B cell (primary cell): ENCODE results near the gene PIK3CB. TPM values are rescaled to one million over a fixed set of nuclear protein-coding genes. Genes with fewer than 3 reads are reported as not detected.

ENCODE experiments used
- ATAC-seq: fragments of 200-7000 bp; cut with Tn5 transposase; one replicate; pipeline ENCODE4 v1.10.0; 2021; ENCODE audit warnings: low read depth, mild to moderate bottlenecking, moderate number of reproducible peaks, moderate library complexity
- CTCF ChIA-PET: fragments of 350-600 bp; sonication (Branson Sonifier 250); formaldehyde crosslinking; loops from one replicate; lab custom pipeline; 2021; ENCODE audit warnings: antibody characterized with exemption, inconsistent platforms; lab: Charles Lee
- POLR2A ChIA-PET: fragments of 350-600 bp; sonication (Branson Sonifier 250); formaldehyde crosslinking; loops from one replicate; lab custom pipeline; 2021; ENCODE audit warnings: antibody characterized with exemption; lab: Charles Lee
- DNase-seq: peaks from one replicate; pipeline ENCODE4 v3.0.0; 2013
- H2AFZ ChIP-seq: 2 replicates; pipeline ENCODE4 v1.6.1; 2012; ENCODE audit warnings: mild to moderate bottlenecking, low read depth, low read length; ENCODE audit not compliant: insufficient read depth, poor library complexity, severe bottlenecking
- H3K27ac ChIP-seq, 2 donors: 1 replicate in 1 of 2; 2 replicates in 1 of 2; pipeline ENCODE4 v1.5.1; 2012 to 2013; ENCODE audit warnings: low read length in 2 of 2, mild to moderate bottlenecking in 2 of 2, moderate library complexity in 1 of 2
- H3K27me3 ChIP-seq, 4 experiments: fragments of 200-600 bp in 1 of 4; sonication (generic) in 1 of 4; replicated peaks in 1 of 4; 1 replicate in 2 of 4; 2 replicates in 2 of 4; pipeline versions ENCODE4 v1.6.1 to v1.7.0; 2013 to 2016; ENCODE audit warnings: low read length in 3 of 4, mild to moderate bottlenecking in 2 of 4, mixed read lengths in 1 of 4, moderate library complexity in 1 of 4; ENCODE audit not compliant: insufficient read depth in 4 of 4, control insufficient read depth in 3 of 4; ENCODE audit errors: control extremely low read depth in 1 of 4
- H3K36me3 ChIP-seq, 2 experiments: replicated peaks in 1 of 2; 1 replicate in 1 of 2; 2 replicates in 1 of 2; pipeline versions ENCODE4 v1.6.1 to v1.7.1; 2013; ENCODE audit warnings: low read length in 1 of 2; ENCODE audit not compliant: insufficient read depth in 2 of 2, control insufficient read depth in 1 of 2; ENCODE audit errors: control extremely low read depth in 1 of 2, extremely low read depth in 1 of 2
- H3K4me1 ChIP-seq, 2 donors: fragments of 200-600 bp in 1 of 2; sonication (generic) in 1 of 2; 1 replicate in 1 of 2; 2 replicates in 1 of 2; pipeline versions ENCODE4 v1.5.1 to v1.6.1; 2013 to 2017; ENCODE audit warnings: low read length in 2 of 2; ENCODE audit not compliant: control insufficient read depth in 2 of 2, insufficient read depth in 2 of 2
- H3K4me2 ChIP-seq: replicated peaks from 2 replicates; pipeline ENCODE3; 2012; ENCODE audit warnings: mild to moderate bottlenecking, low read depth, low read length; ENCODE audit not compliant: poor library complexity, severe bottlenecking
- H3K4me3 ChIP-seq, 5 experiments: fragments of 200-600 bp in 1 of 5; sonication (generic) in 1 of 5; 1 replicate in 3 of 5; 2 replicates in 2 of 5; pipeline versions ENCODE4 v1.5.1 to v1.7.0; 2011 to 2016; ENCODE audit warnings: low read length in 4 of 5, mild to moderate bottlenecking in 4 of 5, low read depth in 2 of 5, control low read depth in 1 of 5, moderate library complexity in 1 of 5; ENCODE audit not compliant: insufficient read depth in 1 of 5; ENCODE audit errors: control extremely low read depth in 1 of 5, extremely low read depth in 1 of 5
- H3K79me2 ChIP-seq: fragments of 200-600 bp; sonication (generic); one replicate; pipeline ENCODE4 v1.6.0; 2016; ENCODE audit warnings: low read length; ENCODE audit not compliant: control insufficient read depth, insufficient read depth
- H3K9ac ChIP-seq: fragments of 200-600 bp; sonication (generic); 2 replicates; pipeline ENCODE4 v1.6.1; 2017; ENCODE audit warnings: mild to moderate bottlenecking, low read length, moderate library complexity
- H3K9me3 ChIP-seq, 3 donors: one replicate each; pipeline versions ENCODE4 v1.6.1 to v1.7.1; 2013; ENCODE audit warnings: low read length in 2 of 3; ENCODE audit not compliant: control insufficient read depth in 2 of 3, insufficient read depth in 1 of 3; ENCODE audit errors: control extremely low read depth in 1 of 3
- H4K20me1 ChIP-seq: 2 replicates; pipeline ENCODE4 v1.6.0; 2012; ENCODE audit warnings: mild to moderate bottlenecking, low read length; ENCODE audit not compliant: insufficient read depth, control insufficient read depth, poor library complexity, severe bottlenecking
- H3K27ac Mint-ChIP-seq: one replicate; pipeline ENCODE4 v1.8.0; 2021; ENCODE audit warnings: mixed read lengths
- H3K27me3 Mint-ChIP-seq: one replicate; pipeline ENCODE4 v1.8.0; 2021; ENCODE audit warnings: mixed read lengths
- H3K4me1 Mint-ChIP-seq: one replicate; pipeline ENCODE4 v1.8.0; 2021; ENCODE audit warnings: mixed read lengths
- H3K4me3 Mint-ChIP-seq: one replicate; pipeline ENCODE4 v1.8.0; 2021; ENCODE audit warnings: mixed read lengths
- H3K9me3 Mint-ChIP-seq: one replicate; pipeline ENCODE4 v1.8.0; 2022; ENCODE audit warnings: mixed read lengths; ENCODE audit not compliant: insufficient read depth
- CTCF ChIP-seq: fragments of 200-600 bp; IDR thresholded peaks from one replicate; pipeline ENCODE4 v1.8.0; 2022; ENCODE audit warnings: antibody characterized with exemption, mild to moderate bottlenecking
- EZH2 ChIP-seq: IDR thresholded peaks from 2 replicates; pipeline ENCODE4 v1.6.1; 2012; ENCODE audit warnings: borderline replicate concordance, low read depth, mild to moderate bottlenecking, moderate library complexity, low read length; ENCODE audit not compliant: insufficient read depth, poor library complexity, severe bottlenecking
- WGBS: methylation state at CpG from one replicate; pipeline ENCODE4 v1.1.5; 2013; ENCODE audit warnings: missing lambda C conversion rate; ENCODE audit not compliant: insufficient coverage; 5-methylcytosine and 5-hydroxymethylcytosine counted together
- intact Hi-C: fragments of 100-400 bp; cut with micrococcal nuclease; formaldehyde crosslinking; loops from one replicate; pipeline ENCODE4 v1.10.0; 2022
- polyA plus RNA-seq: library from polyadenylated mRNA; depleted of rRNA; stranded (reverse); fragments of >200 nt; gene quantifications from 2 replicates; pipeline ENCODE4 v1.2.3, GENCODE V29; 2012
- total RNA-seq, 2 donors: library from RNA; stranded (reverse); fragments of 120-200 nt in 1 of 2; gene quantifications; 1 replicate in 1 of 2; 2 replicates in 1 of 2; pipeline versions ENCODE4 v1.2.3 to v1.2.4, GENCODE V29; 2013 to 2022

Gene PIK3CB
- total and polyA plus RNA-seq, 2 donors (not counting 1 experiment from before 2014, with no cell fraction given): 3.6 to 29.4 TPM

GRCh38 chr3:138646008-138646407 lies 188.7 kb downstream of the PIK3CB start:
- H3K4me1 ChIP-seq: no peaks in the 10 kb centered on the region
- intact Hi-C loops: no loop called here
- no peak overlapping the region for H2AFZ ChIP-seq
- no peak overlapping the region for H3K27ac ChIP-seq
- H3K79me2 ChIP-seq: no peaks in the 10 kb centered on the region
- DNase-seq: no peak
- H3K4me3 ChIP-seq: no peak overlapping the region
- TF ChIP-seq EZH2: no peak
- TF ChIP-seq CTCF: no peak
- H3K9me3 Mint-ChIP-seq: peaks cover 27% of the 10 kb centered on the region
- no peaks in the 10 kb centered on the region for H3K27me3 Mint-ChIP-seq
- H3K27ac Mint-ChIP-seq: no peak overlapping the region
- H3K9ac ChIP-seq: no peak overlapping the region
- no peak overlapping the region for H3K4me2 ChIP-seq
- peaks cover 0 to 26% (median 7%) of the 10 kb centered on the region in 3 donors for H3K9me3 ChIP-seq
- H3K36me3 ChIP-seq: peaks cover 3 to 14% of the 10 kb centered on the region in 2 experiments
- H4K20me1 ChIP-seq: no peaks in the 10 kb centered on the region
- H3K27me3 ChIP-seq: no peaks in the 10 kb centered on the region
- ChIA-PET POLR2A (interaction anchor here (0.6 kb wide), 1 partner anchor 290 kb away, joined by 6 read pairs; no protein-coding TSS in a partner anchor), CTCF (no interaction called here)
- H3K4me1 Mint-ChIP-seq: no peaks in the 10 kb centered on the region
- ATAC-seq: no peak
- H3K4me3 Mint-ChIP-seq: no peak overlapping the region

GRCh38 chr3:138642927-138643253 lies 191.8 kb downstream of the PIK3CB start:
- Histone ChIP-seq H3K4me1 (no peaks in the 10 kb centered on the region), H3K9me3 (peaks cover 0 to 16% (median 7%) of the 10 kb centered on the region in 3 donors), H3K9ac (no peak overlapping the region), H3K79me2 (no peaks in the 10 kb centered on the region), H3K36me3 (no peaks in the 10 kb centered on the region), H3K4me3 (no peak overlapping the region), H3K4me2 (no peak overlapping the region), H2AFZ (no peak overlapping the region), H3K27ac (no peak overlapping the region), H4K20me1 (no peaks in the 10 kb centered on the region), H3K27me3 (no peaks in the 10 kb centered on the region)
- no peaks in the 10 kb centered on the region for H3K27me3 Mint-ChIP-seq
- H3K4me3 Mint-ChIP-seq: no peak overlapping the region
- intact Hi-C loops: no loop called here
- ChIA-PET CTCF (no interaction called here), POLR2A (no interaction called here)
- DNase-seq: no peak
- WGBS: no CpG with 5 or more reads among the region's 1 CpG
- no peaks in the 10 kb centered on the region for H3K4me1 Mint-ChIP-seq
- TF ChIP-seq CTCF (no peak), EZH2 (no peak)
- ATAC-seq: no peak
- no peak overlapping the region for H3K27ac Mint-ChIP-seq
- peaks cover 22% of the 10 kb centered on the region for H3K9me3 Mint-ChIP-seq
